ENCODE results near the gene NEMP2.

DNA sequence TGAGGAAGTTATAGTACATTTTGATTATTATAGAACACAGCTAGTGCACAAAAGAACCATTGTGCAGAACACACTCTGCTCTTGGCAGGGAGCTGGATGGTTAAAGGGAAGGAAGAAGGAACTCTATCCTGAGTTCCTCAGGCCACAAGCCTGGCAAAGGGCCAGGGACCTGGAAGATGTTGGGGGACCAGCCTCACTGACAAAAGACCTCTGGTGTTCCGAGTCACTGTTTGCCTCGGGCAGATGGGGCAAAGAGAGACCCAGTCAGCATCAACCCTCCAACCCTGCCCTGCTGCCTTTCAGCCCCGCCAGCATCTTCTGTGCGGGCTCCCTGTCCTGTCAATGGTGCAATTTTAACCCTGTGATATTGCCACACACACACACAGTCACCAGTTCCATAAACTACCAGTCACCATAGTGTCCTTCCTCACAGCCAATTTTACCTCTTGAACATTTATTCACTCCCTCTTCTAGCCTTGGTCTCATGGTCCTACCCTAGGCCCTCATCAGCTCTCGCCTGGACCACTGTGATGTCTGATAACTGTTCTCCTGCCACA lies 21.9 kb downstream of the NEMP2 start:
- TF ChIP-seq, protein P1, sequence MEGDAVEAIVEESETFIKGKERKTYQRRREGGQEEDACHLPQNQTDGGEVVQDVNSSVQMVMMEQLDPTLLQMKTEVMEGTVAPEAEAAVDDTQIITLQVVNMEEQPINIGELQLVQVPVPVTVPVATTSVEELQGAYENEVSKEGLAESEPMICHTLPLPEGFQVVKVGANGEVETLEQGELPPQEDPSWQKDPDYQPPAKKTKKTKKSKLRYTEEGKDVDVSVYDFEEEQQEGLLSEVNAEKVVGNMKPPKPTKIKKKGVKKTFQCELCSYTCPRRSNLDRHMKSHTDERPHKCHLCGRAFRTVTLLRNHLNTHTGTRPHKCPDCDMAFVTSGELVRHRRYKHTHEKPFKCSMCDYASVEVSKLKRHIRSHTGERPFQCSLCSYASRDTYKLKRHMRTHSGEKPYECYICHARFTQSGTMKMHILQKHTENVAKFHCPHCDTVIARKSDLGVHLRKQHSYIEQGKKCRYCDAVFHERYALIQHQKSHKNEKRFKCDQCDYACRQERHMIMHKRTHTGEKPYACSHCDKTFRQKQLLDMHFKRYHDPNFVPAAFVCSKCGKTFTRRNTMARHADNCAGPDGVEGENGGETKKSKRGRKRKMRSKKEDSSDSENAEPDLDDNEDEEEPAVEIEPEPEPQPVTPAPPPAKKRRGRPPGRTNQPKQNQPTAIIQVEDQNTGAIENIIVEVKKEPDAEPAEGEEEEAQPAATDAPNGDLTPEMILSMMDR (IDR thresholded peaks at IDR 0.05; ENCODE audit: low read length), result no peak
- no peak for TF ChIP-seq EZH2 (IDR thresholded peaks at IDR 0.05; ENCODE audit: borderline replicate concordance, low read length)

All from OCI-LY1 (cell line).